Hematopoietic multipotent progenitor cell (in vitro differentiated cells): ENCODE results near the gene FARS2. TPM values are rescaled to one million over a fixed set of nuclear protein-coding genes. Genes with fewer than 3 reads are reported as not detected.

Experiments
- DNase-seq, 3 donors: peaks; one replicate each; pipeline ENCODE4 v3.0.0-alpha.2; 2011 to 2015; ENCODE audit warnings: low read depth in 2 of 3, low spot score in 2 of 3
- total RNA-seq: library from RNA; depleted of rRNA; stranded (reverse); fragments of >200 nt; gene quantifications from one replicate; pipeline ENCODE4 v1.2.3, GENCODE V29; 2012

Gene FARS2
- total RNA-seq, 1 donor: 47.1 TPM

GRCh38 chr6:5493806-5494205 is 232.5 kb downstream of the FARS2 start:
- DNase-seq: no peak

- no peak for DNase-seq
Observed at GRCh38 chr6:5497896-5498578, 236.7 kb downstream of the FARS2 start.

- DNase-seq: no peak
Observed at GRCh38 chr6:5498579-5498899, 237.2 kb downstream of the FARS2 start.

GRCh38 chr6:5499644-5500306 is 238.5 kb downstream of the FARS2 start:
- DNase-seq: no peak

- no peak for DNase-seq
Observed at GRCh38 chr6:5501837-5502236, 240.5 kb downstream of the FARS2 start.

GRCh38 chr6:5504078-5504477 is 242.8 kb downstream of the FARS2 start:
- no peak for DNase-seq

- no peak for DNase-seq
Observed at GRCh38 chr6:5506149-5506548, 244.8 kb downstream of the FARS2 start.

- no peak for DNase-seq
Observed at GRCh38 chr6:5506597-5506996, 245.3 kb downstream of the FARS2 start.

GRCh38 chr6:5507131-5507681 is 245.9 kb downstream of the FARS2 start:
- DNase-seq: peak in 1 of 3 donors; percentile 66

GRCh38 chr6:5509106-5509505 is 247.8 kb downstream of the FARS2 start:
- DNase-seq: no peak

GRCh38 chr6:5510331-5511133 is 249.2 kb downstream of the FARS2 start:
- no peak for DNase-seq

GRCh38 chr6:5511954-5512353 is 250.6 kb downstream of the FARS2 start:
- peak in 2 of 3 donors; percentile 28 to 63 for DNase-seq

- no peak for DNase-seq
Observed at GRCh38 chr6:5512422-5512821, 251.1 kb downstream of the FARS2 start.

GRCh38 chr6:5513408-5513807 is 252.1 kb downstream of the FARS2 start:
- peak in 2 of 3 donors; percentile 24 to 31 for DNase-seq

- DNase-seq: no peak
Observed at GRCh38 chr6:5514353-5514752, 253.0 kb downstream of the FARS2 start.

GRCh38 chr6:5515200-5515599 is 253.9 kb downstream of the FARS2 start:
- no peak for DNase-seq

- DNase-seq: no peak
Observed at GRCh38 chr6:5516036-5516435, 254.7 kb downstream of the FARS2 start.

- DNase-seq: peak in 1 of 3 donors; percentile 17
Observed at GRCh38 chr6:5517796-5518195, 256.5 kb downstream of the FARS2 start.

- peak in 1 of 3 donors; percentile 10 for DNase-seq
Observed at GRCh38 chr6:5518936-5519491, 257.7 kb downstream of the FARS2 start.

GRCh38 chr6:5520796-5521195 is 259.5 kb downstream of the FARS2 start:
- no peak for DNase-seq

- no peak for DNase-seq
Observed at GRCh38 chr6:5521322-5521721, 260.0 kb downstream of the FARS2 start.
